Urinary bladder (tissue), 4 donors: ENCODE measurements around the gene KRT37. TPM values are rescaled to one million over a fixed set of nuclear protein-coding genes. Genes with fewer than 3 reads are reported as not detected.
"Not testable (repeated sequence)": the region's sequence is repeated elsewhere in the genome, so short reads cannot be mapped to it uniquely, and the experiment has no call there.

ENCODE experiments used
- DNase-seq: peaks from one replicate; pipeline ENCODE4 v3.0.0-alpha.2; 2015; ENCODE audit errors: extremely low spot score
- H3K27ac ChIP-seq: one replicate; pipeline ENCODE4 v1.5.1; 2013; ENCODE audit warnings: low read depth, mild to moderate bottlenecking, moderate library complexity
- H3K36me3 ChIP-seq: one replicate; pipeline ENCODE4 v1.6.1; 2013; ENCODE audit warnings: mild to moderate bottlenecking, moderate library complexity; ENCODE audit not compliant: insufficient read depth
- H3K4me1 ChIP-seq: one replicate; pipeline ENCODE4 v1.6.1; 2013; ENCODE audit warnings: mild to moderate bottlenecking, moderate library complexity; ENCODE audit not compliant: insufficient read depth
- H3K4me3 ChIP-seq: one replicate; pipeline ENCODE4 v1.5.1; 2013; ENCODE audit warnings: low read depth, low read length
- WGBS: extraction: QIAGEN DNeasy Blood & Tissue Kit; methylation state at CpG from one replicate; pipeline ENCODE4 v1.1.7; 2013; 5-methylcytosine and 5-hydroxymethylcytosine counted together
- polyA plus RNA-seq: library from polyadenylated mRNA; stranded (reverse); fragments of 200-250 nt; gene quantifications from one replicate; pipeline ENCODE4 v1.2.3, GENCODE V29; 2013
- total RNA-seq: library from RNA; depleted of rRNA; stranded (reverse); fragments of >200 nt; gene quantifications from one replicate; pipeline ENCODE4 v1.2.3, GENCODE V29; 2014
- donor health status: healthy with polysubstance abuse.
- donor health status: healthy.

Gene KRT37
- total and polyA plus RNA-seq, 2 donors: not detected

GRCh38 chr17:41449008-41449407, 24.6 kb upstream of the KRT37 start:
- 82% methylated on average over 6 of the region's 6 CpGs for WGBS
- DNase-seq: no peak
- Histone ChIP-seq H3K36me3 (no peaks in the 10 kb centered on the region), H3K27ac (no peak overlapping the region), H3K4me1 (no peaks in the 10 kb centered on the region), H3K4me3 (no peak overlapping the region)

GRCh38 chr17:41448506-41448905, 24.1 kb upstream of the KRT37 start:
- DNase-seq: no peak
- H3K4me3 ChIP-seq: no peak overlapping the region
- H3K4me1 ChIP-seq: no peaks in the 10 kb centered on the region
- 37% methylated on average over 2 of the region's 2 CpGs for WGBS
- H3K27ac ChIP-seq: no peak overlapping the region
- no peaks in the 10 kb centered on the region for H3K36me3 ChIP-seq

- Histone ChIP-seq H3K4me3 (no peak overlapping the region), H3K36me3 (no peaks in the 10 kb centered on the region), H3K4me1 (no peaks in the 10 kb centered on the region), H3K27ac (no peak overlapping the region)
- no peak for DNase-seq
- 41% methylated on average over 2 of the region's 2 CpGs for WGBS
Observed at GRCh38 chr17:41446806-41447205, 22.4 kb upstream of the KRT37 start.

- H3K4me3 ChIP-seq: no peak overlapping the region
- WGBS: 69% methylated on average over 3 of the region's 3 CpGs
Observed at GRCh38 chr17:41444640-41445039, 20.3 kb upstream of the KRT37 start.

GRCh38 chr17:41444186-41444585, 19.8 kb upstream of the KRT37 start:
- no peak for DNase-seq
- H3K4me3 ChIP-seq: no peak overlapping the region
- H3K27ac ChIP-seq: no peak overlapping the region
- no peaks in the 10 kb centered on the region for H3K36me3 ChIP-seq
- H3K4me1 ChIP-seq: no peaks in the 10 kb centered on the region
- WGBS: 69% methylated on average over 1 of the region's 1 CpG

More at GRCh38 chr17:41444640-41445039, 20.3 kb upstream of the KRT37 start:
- H3K36me3 ChIP-seq: no peaks in the 10 kb centered on the region
- no peak for DNase-seq
- no peaks in the 10 kb centered on the region for H3K4me1 ChIP-seq
- H3K27ac ChIP-seq: no peak overlapping the region

GRCh38 chr17:41442739-41443138, 18.4 kb upstream of the KRT37 start:
- Histone ChIP-seq H3K36me3 (no peaks in the 10 kb centered on the region), H3K27ac (no peak overlapping the region), H3K4me3 (no peak overlapping the region), H3K4me1 (no peaks in the 10 kb centered on the region)
- no peak for DNase-seq
- WGBS: 72% methylated on average over 4 of the region's 4 CpGs

- DNase-seq: no peak
- Histone ChIP-seq H3K4me3 (no peak within 1 kb of the TSS), H3K4me1 (no peaks in the 10 kb centered on the region), H3K27ac (no peak within 1 kb of the TSS), H3K36me3 (no peaks in the 10 kb centered on the region)
- 94% methylated on average over 10 of the region's 10 CpGs for WGBS
Observed at GRCh38 chr17:41440531-41441033, 16.2 kb upstream of the KRT37 start, which contains the start of gene KRT38. Gene KRT38 (minus strand): TSS chr17:41440983. CDS start chr17:41440921, 62 bp downstream.

- DNase-seq: no peak
- Histone ChIP-seq H3K27ac (no peak overlapping the region), H3K36me3 (no peaks in the 10 kb centered on the region), H3K4me3 (no peak overlapping the region), H3K4me1 (no peaks in the 10 kb centered on the region)
- WGBS: 69% methylated on average over 5 of the region's 5 CpGs
Observed at GRCh38 chr17:41439375-41439774, 15.0 kb upstream of the KRT37 start.

GRCh38 chr17:41437769-41438168, 13.4 kb upstream of the KRT37 start:
- H3K27ac ChIP-seq: no peak overlapping the region
- 85% methylated on average over 9 of the region's 9 CpGs for WGBS
- H3K4me3 ChIP-seq: no peak overlapping the region
- H3K4me1 ChIP-seq: no peaks in the 10 kb centered on the region
- H3K36me3 ChIP-seq: no peaks in the 10 kb centered on the region
- no peak for DNase-seq

GRCh38 chr17:41437254-41437653, 12.9 kb upstream of the KRT37 start:
- DNase-seq: no peak
- no peak overlapping the region for H3K27ac ChIP-seq
- H3K4me1 ChIP-seq: no peaks in the 10 kb centered on the region
- H3K36me3 ChIP-seq: no peaks in the 10 kb centered on the region
- no peak overlapping the region for H3K4me3 ChIP-seq
- WGBS: 84% methylated on average over 7 of the region's 7 CpGs

GRCh38 chr17:41434415-41434814, 10.0 kb upstream of the KRT37 start:
- H3K4me1 ChIP-seq: no peaks in the 10 kb centered on the region
- H3K36me3 ChIP-seq: no peaks in the 10 kb centered on the region
- WGBS: 35% methylated on average over 5 of the region's 5 CpGs
- no peak overlapping the region for H3K4me3 ChIP-seq
- H3K27ac ChIP-seq: no peak overlapping the region
- no peak for DNase-seq

- no peak overlapping the region for H3K27ac ChIP-seq
- DNase-seq: no peak
- WGBS: 24% methylated on average over 4 of the region's 4 CpGs
Observed at GRCh38 chr17:41434005-41434404, 9.6 kb upstream of the KRT37 start.

GRCh38 chr17:41433586-41433985, 9.2 kb upstream of the KRT37 start:
- Histone ChIP-seq H3K36me3 (no peaks in the 10 kb centered on the region), H3K4me1 (no peaks in the 10 kb centered on the region), H3K27ac (no peak overlapping the region), H3K4me3 (no peak overlapping the region)
- WGBS: 43% methylated on average over 4 of the region's 4 CpGs
- DNase-seq: no peak

More at GRCh38 chr17:41434005-41434404, 9.6 kb upstream of the KRT37 start:
- H3K36me3 ChIP-seq: no peaks in the 10 kb centered on the region
- H3K4me3 ChIP-seq: no peak overlapping the region
- no peaks in the 10 kb centered on the region for H3K4me1 ChIP-seq

- not testable (repeated sequence) for H3K4me1 ChIP-seq, H3K4me3 ChIP-seq, H3K27ac ChIP-seq, H3K36me3 ChIP-seq, DNase-seq
- WGBS: 86% methylated on average over 9 of the region's 9 CpGs
Observed at GRCh38 chr17:41430376-41430775, 6.0 kb upstream of the KRT37 start.

GRCh38 chr17:41429667-41430066, 5.3 kb upstream of the KRT37 start:
- Histone ChIP-seq H3K4me3 (no peak overlapping the region), H3K36me3 (no peaks in the 10 kb centered on the region), H3K4me1 (no peaks in the 10 kb centered on the region), H3K27ac (no peak overlapping the region)
- no peak for DNase-seq
- 63% methylated on average over 7 of the region's 7 CpGs for WGBS
